H9 (cell line): ENCODE measurements around the gene EME1. TPM values are rescaled to one million over a fixed set of nuclear protein-coding genes. Genes with fewer than 3 reads are reported as not detected.

Experiments
- DNase-seq: peaks from one replicate; pipeline ENCODE4 v3.0.0-alpha.2; 2017
- H2AFZ ChIP-seq: one replicate; pipeline ENCODE4 v1.6.1; 2013; ENCODE audit warnings: mild to moderate bottlenecking, low read length, control low read depth, moderate library complexity
- H2AK5ac ChIP-seq: 2 replicates; pipeline ENCODE4 v1.6.1; 2013; ENCODE audit warnings: low read length, control low read depth, mixed read lengths; ENCODE audit not compliant: insufficient read length
- H2BK120ac ChIP-seq: one replicate; pipeline ENCODE4 v1.6.1; 2013; ENCODE audit warnings: low read depth, mild to moderate bottlenecking, low read length, control low read depth, inconsistent platforms; ENCODE audit not compliant: poor library complexity, severe bottlenecking
- H2BK12ac ChIP-seq: 2 replicates; pipeline ENCODE4 v1.6.1; 2013; ENCODE audit warnings: low read length, control low read depth, mixed read lengths, low read depth; ENCODE audit not compliant: insufficient read length
- H2BK15ac ChIP-seq: 2 replicates; pipeline ENCODE4 v1.6.1; 2013; ENCODE audit warnings: low read depth, low read length, control low read depth
- H2BK20ac ChIP-seq: one replicate; pipeline ENCODE4 v1.6.1; 2013; ENCODE audit warnings: low read depth, mild to moderate bottlenecking, low read length, control low read depth, inconsistent platforms; ENCODE audit not compliant: poor library complexity, severe bottlenecking
- H2BK5ac ChIP-seq: 2 replicates; pipeline ENCODE4 v1.6.1; 2013; ENCODE audit warnings: low read length, control low read depth, mixed read lengths; ENCODE audit not compliant: insufficient read length
- H3K14ac ChIP-seq: 2 replicates; pipeline ENCODE4 v1.6.1; 2013; ENCODE audit warnings: low read length, control low read depth; ENCODE audit not compliant: insufficient read depth
- H3K18ac ChIP-seq: 2 replicates; pipeline ENCODE4 v1.6.1; 2013; ENCODE audit warnings: low read depth, mild to moderate bottlenecking, mixed read lengths, low read length, control low read depth; ENCODE audit not compliant: insufficient read length
- H3K23ac ChIP-seq: 2 replicates; pipeline ENCODE4 v1.6.1; 2013; ENCODE audit warnings: low read length, control low read depth, mixed read lengths, low read depth; ENCODE audit not compliant: insufficient read length
- H3K23me2 ChIP-seq: 2 replicates; pipeline ENCODE4 v1.6.1; 2013; ENCODE audit warnings: low read depth, mild to moderate bottlenecking, mixed read lengths, low read length, control low read depth; ENCODE audit not compliant: insufficient read length, poor library complexity, severe bottlenecking
- H3K27ac ChIP-seq: 2 replicates; pipeline ENCODE4 v1.5.1; 2013; ENCODE audit warnings: low read length, control low read depth, mixed read lengths, low read depth; ENCODE audit not compliant: insufficient read length
- H3K27me3 ChIP-seq: 2 replicates; pipeline ENCODE4 v1.6.1; 2013; ENCODE audit warnings: low read length, control low read depth, inconsistent platforms; ENCODE audit not compliant: insufficient read depth
- H3K4ac ChIP-seq: 2 replicates; pipeline ENCODE4 v1.6.1; 2013; ENCODE audit warnings: low read depth, mild to moderate bottlenecking, control low read depth, inconsistent platforms, low read length, moderate library complexity
- H3K4me1 ChIP-seq: 2 replicates; pipeline ENCODE4 v1.6.1; 2013; ENCODE audit warnings: low read length, control low read depth, inconsistent platforms; ENCODE audit not compliant: insufficient read depth
- H3K4me2 ChIP-seq: 2 replicates; pipeline ENCODE4 v1.6.1; 2013; ENCODE audit warnings: low read length, control low read depth, mixed read lengths; ENCODE audit not compliant: insufficient read length, insufficient read depth
- H3K56ac ChIP-seq: 2 replicates; pipeline ENCODE4 v1.6.1; 2013; ENCODE audit warnings: low read depth, mild to moderate bottlenecking, mixed read lengths, low read length, control low read depth; ENCODE audit not compliant: insufficient read length
- H3K79me1 ChIP-seq: 2 replicates; pipeline ENCODE4 v1.6.1; 2013; ENCODE audit warnings: low read depth, mild to moderate bottlenecking, moderate library complexity, low read length, control low read depth, inconsistent platforms; ENCODE audit not compliant: insufficient read depth, poor library complexity, severe bottlenecking
- H3K79me2 ChIP-seq: 2 replicates; pipeline ENCODE4 v1.6.1; 2013; ENCODE audit warnings: low read length, control low read depth, inconsistent platforms; ENCODE audit not compliant: insufficient read depth
- H3K9ac ChIP-seq: 2 replicates; pipeline ENCODE4 v1.6.1; 2013; ENCODE audit warnings: low read length, control low read depth, mixed read lengths; ENCODE audit not compliant: insufficient read length; ENCODE audit errors: extremely low read depth
- H3K9me3 ChIP-seq: one replicate; pipeline ENCODE4 v1.6.1; 2013; ENCODE audit warnings: low read depth, low read length, inconsistent platforms; ENCODE audit not compliant: control insufficient read depth
- H3T11ph ChIP-seq: one replicate; pipeline ENCODE4 v1.6.1; 2013; ENCODE audit warnings: mild to moderate bottlenecking, low read length, control low read depth, inconsistent platforms
- H4K20me1 ChIP-seq: one replicate; pipeline ENCODE4 v1.6.1; 2013; ENCODE audit not compliant: control insufficient read depth, insufficient read length, insufficient read depth
- H4K5ac ChIP-seq: 2 replicates; pipeline ENCODE4 v1.6.1; 2013; ENCODE audit warnings: low read depth, mild to moderate bottlenecking, mixed read lengths, low read length, control low read depth; ENCODE audit not compliant: insufficient read length
- H4K8ac ChIP-seq: replicated peaks from 2 replicates; pipeline ENCODE4 v1.6.1; 2013; ENCODE audit warnings: low read length, control low read depth, mixed read lengths, low read depth; ENCODE audit not compliant: insufficient read length
- H4K91ac ChIP-seq: 2 replicates; pipeline ENCODE4 v1.6.1; 2013; ENCODE audit warnings: low read depth, mild to moderate bottlenecking, moderate library complexity, mixed read lengths, low read length, control low read depth; ENCODE audit not compliant: insufficient read length
- H3K27ac Mint-ChIP-seq, 3 experiments: 2 replicates in 2 of 3; 3 replicates in 1 of 3; pipeline ENCODE4 v1.8.0; 2020 to 2021; ENCODE audit warnings: mixed read lengths in 3 of 3, mild to moderate bottlenecking in 1 of 3, moderate library complexity in 1 of 3
- H3K27me3 Mint-ChIP-seq: 2 replicates; pipeline ENCODE4 v1.8.0; 2021; ENCODE audit warnings: low read depth, mild to moderate bottlenecking, moderate library complexity, mixed read lengths
- H3K36me3 Mint-ChIP-seq, 3 experiments: 2 replicates in 2 of 3; 3 replicates in 1 of 3; pipeline ENCODE4 v1.8.0; 2020 to 2021; ENCODE audit warnings: low read depth in 3 of 3, mixed read lengths in 3 of 3; ENCODE audit not compliant: insufficient read depth in 1 of 3
- H3K4me1 Mint-ChIP-seq, 2 experiments: 2 replicates each; pipeline ENCODE4 v1.8.0; 2020; ENCODE audit warnings: mixed read lengths in 2 of 2
- H3K4me3 Mint-ChIP-seq, 2 experiments: 2 replicates in 1 of 2; 3 replicates in 1 of 2; pipeline ENCODE4 v1.8.0; 2020 to 2021; ENCODE audit warnings: mild to moderate bottlenecking in 2 of 2, mixed read lengths in 2 of 2, moderate library complexity in 1 of 2
- H3K9me3 Mint-ChIP-seq, 2 experiments: 2 replicates in 1 of 2; 3 replicates in 1 of 2; pipeline ENCODE4 v1.8.0; 2020; ENCODE audit warnings: mild to moderate bottlenecking in 2 of 2, mixed read lengths in 2 of 2, moderate library complexity in 1 of 2
- CTCF ChIP-seq: fragments of 200-600 bp; sonication (generic); conservative IDR thresholded peaks from 3 replicates; pipeline ENCODE4 v1.8.0; 2021; ENCODE audit warnings: antibody characterized with exemption, mild to moderate bottlenecking
- WGBS: extraction: QIAGEN DNeasy Blood & Tissue Kit; methylation state at CpG from one replicate; pipeline ENCODE4 v1.1.7; 2013; ENCODE audit warnings: missing lambda C conversion rate, low lambda C conversion rate, mixed read lengths; ENCODE audit not compliant: insufficient read length; ENCODE audit errors: extremely low coverage; 5-methylcytosine and 5-hydroxymethylcytosine counted together
- total RNA-seq: library from RNA; stranded (reverse); gene quantifications from 2 replicates; pipeline ENCODE4 v1.2.1, GENCODE V29; 2021

EME1 gene
- total RNA-seq, 1 experiment from 2014 or later, result 15.1 TPM

- H3K56ac ChIP-seq, result no peak overlapping the region
- H2BK20ac ChIP-seq, result no peak overlapping the region
- peak overlapping the region in 2 of 3 experiments; percentile 66 to 90; a peak in 3 of 7 replicates for H3K27ac Mint-ChIP-seq
- H2BK15ac ChIP-seq, result no peak overlapping the region
- no peak overlapping the region for H2AFZ ChIP-seq
- no peak overlapping the region for H4K91ac ChIP-seq
- H3K4me3 Mint-ChIP-seq, result peak overlapping the region in 1 of 2 experiments; percentile 35; a peak in 2 of 5 replicates
- no peak overlapping the region for H2AK5ac ChIP-seq
- no peak overlapping the region for H3K9ac ChIP-seq
- no peaks in the 10 kb centered on the region for H3K27me3 Mint-ChIP-seq
- H3K27me3 ChIP-seq, result no peaks in the 10 kb centered on the region
- TF ChIP-seq CTCF, result peak; percentile 26; the same call in 1 of the 3 replicates
- H3K4me2 ChIP-seq, result no peak overlapping the region
- no peak overlapping the region for H2BK12ac ChIP-seq
- H3K9me3 Mint-ChIP-seq, result no peaks in the 10 kb centered on the region
- H3T11ph ChIP-seq, result no peak overlapping the region
- H3K4ac ChIP-seq, result no peak overlapping the region
- no peaks in the 10 kb centered on the region for H3K79me2 ChIP-seq
- H3K4me1 Mint-ChIP-seq, result peaks cover 38 to 40% of the 10 kb centered on the region in 2 experiments
- H3K9me3 ChIP-seq, result no peaks in the 10 kb centered on the region
- no peak overlapping the region for H2BK5ac ChIP-seq
- DNase-seq, result peak; percentile 74
- no peak overlapping the region for H3K23ac ChIP-seq
- no peak overlapping the region for H2BK120ac ChIP-seq
- H3K36me3 Mint-ChIP-seq, result peaks cover 13 to 35% (median 34%) of the 10 kb centered on the region in 3 experiments
- H3K27ac ChIP-seq, result no peak overlapping the region
- no peak overlapping the region for H4K5ac ChIP-seq
- H3K14ac ChIP-seq, result no peak overlapping the region
- H3K18ac ChIP-seq, result no peak overlapping the region
- H3K4me1 ChIP-seq, result peaks cover 2% of the 10 kb centered on the region; the same call in 1 of the 2 replicates
- H4K20me1 ChIP-seq, result peaks cover 3% of the 10 kb centered on the region
- H3K23me2 ChIP-seq, result no peaks in the 10 kb centered on the region
- no peak overlapping the region for H4K8ac ChIP-seq
- no CpG with 5 or more reads among the region's 9 CpGs for WGBS
- no peaks in the 10 kb centered on the region for H3K79me1 ChIP-seq
Observed at GRCh38 chr17:50364715-50365114, 8.3 kb upstream of the EME1 start.
